ENCODE measurements around the gene RPE65.
"Not testable (repeated sequence)": the region's sequence is repeated elsewhere in the genome, so short reads cannot be mapped to it uniquely, and the experiment has no call there.

Gene RPE65

GRCh38 chr1:68453060-68453670 lies 3.4 kb upstream of the RPE65 start:
- no peak for DNase-seq (ENCODE audit: low read depth)

DNA sequence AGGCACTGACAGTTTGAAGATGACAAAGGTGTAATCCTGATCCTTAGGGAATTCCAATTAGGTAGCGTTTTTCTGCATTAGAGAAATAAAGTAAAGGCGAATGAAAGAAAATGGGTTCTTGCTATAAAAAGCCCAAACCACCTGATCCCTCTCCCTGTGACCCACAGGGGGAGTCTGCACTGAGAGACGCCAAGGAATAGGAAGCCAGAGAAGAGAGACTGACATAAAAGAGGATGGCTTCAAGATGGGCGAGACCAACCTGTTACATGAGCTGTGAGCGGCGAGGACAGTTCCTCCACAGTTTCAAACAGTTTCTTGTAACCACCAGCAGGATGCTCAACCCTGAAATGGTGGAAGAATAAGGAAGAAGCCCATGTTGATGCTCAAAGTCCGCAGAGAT lies 1.4 kb downstream of the RPE65 start:
- DNase-seq (ENCODE audit: low read depth): no peak

DNA sequence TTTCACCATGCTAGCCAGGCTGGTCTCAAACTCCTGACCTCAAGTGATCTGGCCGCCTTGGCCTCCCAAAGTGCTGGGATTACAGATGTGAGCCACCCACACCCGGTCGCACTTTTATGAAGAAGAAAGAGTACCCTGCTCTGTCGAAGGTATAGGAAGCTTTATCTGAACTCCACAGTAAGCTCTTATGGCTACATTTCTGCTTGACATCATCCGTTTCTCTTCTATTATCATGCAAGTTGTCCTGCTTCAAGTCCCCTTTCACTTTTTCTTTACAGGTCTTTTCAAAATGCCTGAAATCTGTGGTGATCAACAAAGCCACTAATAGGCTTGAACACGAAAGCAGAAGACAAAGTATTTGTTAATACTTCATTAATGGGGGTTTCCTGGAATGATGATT lies 4.0 kb downstream of the RPE65 start:
- no peak for DNase-seq (ENCODE audit: low read depth)

DNA sequence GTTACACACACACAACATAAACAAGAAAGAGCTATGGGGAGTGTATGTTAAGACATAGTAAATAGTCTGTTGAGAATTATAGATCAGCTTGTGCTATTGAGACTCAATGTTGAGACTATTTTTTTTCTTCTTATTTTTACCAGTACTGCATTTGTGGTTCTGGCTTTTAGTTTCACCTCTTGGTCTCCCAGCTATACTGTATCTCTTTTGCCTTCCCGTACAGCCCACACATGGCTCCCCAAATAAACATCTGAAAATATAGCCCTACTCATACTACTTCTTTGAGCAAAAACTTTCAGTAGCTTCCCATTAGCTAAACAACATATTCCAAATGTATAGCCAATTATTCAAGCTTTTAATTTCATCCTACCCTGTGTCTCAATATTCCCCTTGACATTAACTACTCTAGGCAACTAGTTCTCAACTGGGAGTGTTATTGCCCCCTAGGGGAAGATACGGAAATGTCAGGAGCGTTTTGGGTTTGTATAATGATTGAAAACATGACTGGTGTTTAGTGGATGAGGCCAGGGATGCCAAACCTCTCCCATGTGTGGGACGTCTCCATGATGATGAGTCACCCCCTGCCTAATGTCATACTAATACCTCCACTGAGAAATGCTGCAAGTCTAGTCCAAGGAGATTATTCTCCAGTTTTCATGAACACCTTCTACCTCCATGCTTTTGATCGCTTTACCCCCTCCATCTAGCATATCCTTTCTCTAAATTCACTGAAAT lies 6.8 kb downstream of the RPE65 start:
- DNase-seq (ENCODE audit: low read depth): no peak

- no peak for DNase-seq (ENCODE audit: low read depth)
Observed at GRCh38 chr1:68442006-68442405, 7.7 kb downstream of the RPE65 start.

- DNase-seq (ENCODE audit: low read depth): no peak
Observed at GRCh38 chr1:68438310-68438709, 11.4 kb downstream of the RPE65 start.

- DNase-seq (ENCODE audit: low read depth): no peak
Observed at GRCh38 chr1:68433395-68433794, 16.4 kb downstream of the RPE65 start.

DNA sequence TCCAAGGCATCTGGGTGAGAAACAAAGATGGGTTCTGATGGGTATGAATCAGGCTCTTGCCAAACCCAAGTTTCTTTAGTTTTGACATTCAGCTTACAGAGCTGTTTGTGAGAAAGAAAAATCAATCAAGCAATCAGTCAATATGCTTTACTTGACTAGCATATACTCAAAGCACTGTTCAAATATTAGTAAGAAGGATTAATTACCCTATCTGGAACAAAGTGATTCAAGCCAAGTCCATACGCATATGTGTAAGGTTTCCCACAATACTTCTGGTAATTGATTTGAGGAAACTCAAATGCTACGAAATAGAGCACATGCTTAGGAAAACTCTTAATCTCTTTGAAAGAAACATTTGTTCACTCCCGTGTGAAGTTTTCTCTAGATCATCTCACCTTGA lies 18.7 kb downstream of the RPE65 start:
- DNase-seq (ENCODE audit: low read depth): no peak

DNA sequence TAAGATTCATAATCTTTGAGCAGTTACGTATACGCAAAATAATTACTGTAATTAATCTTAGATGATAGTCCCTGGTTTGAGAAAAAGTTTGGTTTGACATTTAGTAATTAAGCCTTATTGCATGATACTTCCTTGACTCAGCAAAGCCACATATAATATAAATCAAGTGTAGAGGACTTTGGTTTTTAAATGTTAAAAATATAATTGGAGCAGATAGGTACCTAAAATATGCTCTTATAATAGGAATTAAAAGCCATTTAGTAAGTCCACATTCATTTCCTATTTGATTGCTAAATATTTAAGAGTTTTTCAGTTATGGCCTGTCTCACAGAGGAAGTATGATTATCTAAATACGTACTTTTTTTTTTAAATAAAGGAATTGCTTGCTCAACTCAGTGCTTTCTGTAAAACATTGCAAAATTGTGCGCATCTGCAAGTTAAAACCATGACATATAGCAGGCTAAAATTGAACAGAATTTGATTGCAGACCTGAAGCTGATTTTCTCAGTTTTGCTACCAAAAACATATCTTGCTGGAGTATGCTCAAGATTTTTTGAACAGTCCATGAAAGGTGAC lies 20.4 kb downstream of the RPE65 start:
- no peak for DNase-seq (ENCODE audit: low read depth)

- no peak for DNase-seq (ENCODE audit: low read depth)
Observed at GRCh38 chr1:68426594-68426993, 23.2 kb downstream of the RPE65 start.

- no peak for DNase-seq (ENCODE audit: low read depth)
Observed at GRCh38 chr1:68421350-68421749, 28.4 kb downstream of the RPE65 start.

- no peak for DNase-seq (ENCODE audit: low read depth)
Observed at GRCh38 chr1:68409426-68409825, 40.3 kb downstream of the RPE65 start.

DNA sequence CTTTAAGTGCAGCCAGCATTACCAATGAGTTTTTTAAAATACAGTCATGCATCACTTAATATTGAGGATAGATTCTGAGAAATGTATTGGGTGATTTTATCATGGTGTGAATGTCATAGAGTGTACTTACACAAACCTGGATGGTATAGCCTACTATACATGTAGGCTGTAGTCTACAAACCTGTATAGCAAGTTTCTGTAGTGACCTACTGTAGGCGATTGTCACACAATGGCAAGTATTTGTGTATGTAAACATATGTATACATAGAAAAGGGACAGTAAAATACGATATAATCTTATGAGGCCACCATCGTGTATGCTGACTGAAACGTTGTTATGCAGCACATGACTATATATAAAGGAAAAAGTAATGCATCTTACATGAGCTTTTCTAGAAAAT lies 48.2 kb downstream of the RPE65 start:
- DNase-seq (ENCODE audit: low read depth): no peak

DNA sequence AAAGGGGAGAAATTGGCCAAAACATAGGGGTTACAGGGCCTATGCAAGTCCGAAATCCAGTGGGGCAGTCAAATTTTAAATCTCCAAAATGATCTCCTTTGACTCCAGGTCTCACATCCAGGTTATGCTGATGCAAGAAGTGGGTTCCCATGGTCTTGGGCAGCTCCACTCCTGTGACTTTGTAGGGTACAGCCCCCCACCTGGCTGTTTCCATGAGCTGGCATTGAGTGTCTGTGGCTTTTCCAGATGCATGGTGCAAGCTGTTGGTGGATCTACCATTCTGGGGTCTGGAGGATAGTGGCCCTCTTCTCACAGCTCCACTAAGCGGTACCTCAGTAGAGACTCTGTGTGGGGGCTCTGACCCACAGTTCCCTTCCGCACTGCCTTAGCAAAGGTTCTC lies 54.2 kb downstream of the RPE65 start:
- DNase-seq (ENCODE audit: low read depth): not testable (repeated sequence)

DNA sequence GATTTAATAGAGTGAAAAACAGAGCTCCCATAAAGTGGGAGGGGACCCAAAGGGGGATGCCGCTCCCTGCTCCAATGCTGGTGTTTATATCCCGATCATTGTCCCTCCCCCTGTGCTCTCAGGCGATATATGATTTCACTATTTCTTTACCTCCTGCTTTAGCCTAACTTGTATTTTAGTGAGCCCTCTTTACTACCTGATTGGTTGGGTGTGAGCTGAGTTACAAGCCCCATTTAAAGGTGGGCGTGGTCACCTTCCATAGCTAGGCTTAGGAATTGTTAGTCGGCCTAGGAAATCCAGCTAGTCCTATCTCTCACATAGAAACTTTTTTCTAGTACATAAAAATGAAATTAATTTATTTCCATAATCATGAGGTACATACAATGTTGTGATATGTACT lies 57.3 kb downstream of the RPE65 start:
- not testable (repeated sequence) for DNase-seq (ENCODE audit: low read depth)

DNA sequence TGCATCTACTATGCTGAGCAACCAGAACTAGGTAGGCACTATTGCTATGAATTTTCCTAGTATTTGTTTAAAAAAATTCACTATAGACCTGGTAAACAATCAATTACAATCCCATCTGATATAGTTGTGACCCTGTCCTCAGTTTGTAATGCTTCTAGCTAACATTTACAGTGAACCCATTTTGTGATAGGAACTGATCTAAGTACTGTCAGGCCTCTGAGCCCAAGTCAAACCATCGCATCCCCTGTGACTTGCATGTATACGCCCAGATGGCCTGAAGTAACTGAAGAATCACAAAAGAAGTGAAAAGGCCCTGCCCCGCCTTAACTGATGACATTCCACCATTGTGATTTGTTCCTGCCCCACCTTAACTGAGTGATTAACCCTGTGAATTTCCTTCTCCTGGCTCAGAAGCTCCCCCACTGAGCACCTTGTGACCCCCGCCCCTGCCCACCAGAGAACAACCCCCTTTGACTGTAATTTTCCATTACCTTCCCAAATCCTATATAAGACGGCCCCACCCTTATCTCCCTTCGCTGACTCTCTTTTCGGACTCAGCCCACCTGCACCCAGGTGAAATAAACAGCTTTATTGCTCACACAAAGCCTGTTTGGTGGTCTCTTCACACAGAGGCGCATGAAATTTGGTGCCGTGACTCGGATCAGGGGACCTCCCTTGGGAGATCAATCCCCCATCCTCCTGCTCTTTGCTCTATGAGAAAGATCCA lies 63.8 kb downstream of the RPE65 start:
- not testable (repeated sequence) for DNase-seq (ENCODE audit: low read depth)

GRCh38 chr1:68384872-68385411 lies 64.8 kb downstream of the RPE65 start:
- no peak for DNase-seq (ENCODE audit: low read depth)

- no peak for DNase-seq (ENCODE audit: low read depth)
Observed at GRCh38 chr1:68384321-68384813, 65.4 kb downstream of the RPE65 start.

- no peak for DNase-seq (ENCODE audit: low read depth)
Observed at GRCh38 chr1:68383092-68383491, 66.7 kb downstream of the RPE65 start.

DNA sequence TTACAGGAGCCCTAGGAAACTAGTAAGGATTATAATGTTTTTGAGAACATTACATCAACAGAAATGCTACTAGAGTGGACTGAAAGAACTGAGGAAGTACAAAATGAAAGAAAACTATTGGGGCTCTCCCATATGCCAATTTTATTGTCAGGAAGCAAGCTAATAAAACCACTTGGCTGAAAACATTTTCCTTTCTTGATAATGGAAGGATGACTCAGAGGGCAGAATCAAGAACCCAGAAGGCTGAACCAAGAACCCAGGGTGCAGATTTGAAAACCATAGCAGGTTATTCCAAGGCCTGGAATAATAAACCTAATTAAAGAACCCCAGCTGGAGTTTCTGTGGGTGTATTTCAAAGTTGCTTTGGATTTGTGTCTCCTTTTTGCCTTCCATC lies 70.7 kb downstream of the RPE65 start:
- DNase-seq (ENCODE audit: low read depth): no peak

Measured in stimulated activated CD8-positive, alpha-beta memory T cell treated with anti-CD3 and anti-CD28 coated beads, Interleukin-7, amount 100 ng/mL, for 24 hours (primary cell).